HEK293T (cell line): ENCODE results near the gene MED10.

Experiments
- ARNT ChIP-seq: fragments of 450-650 bp; IDR thresholded peaks from 2 replicates; pipeline ENCODE4 v1.6.1; 2017; ENCODE audit warnings: mild to moderate bottlenecking
- BHLHE40 ChIP-seq: fragments of 450-650 bp; IDR thresholded peaks from 2 replicates; pipeline ENCODE4 v1.6.1; 2016; ENCODE audit warnings: mild to moderate bottlenecking, moderate library complexity, borderline replicate concordance
- CTBP1 ChIP-seq: fragments of 450-650 bp; IDR thresholded peaks from 2 replicates; pipeline ENCODE4 v1.6.1; 2016; ENCODE audit warnings: borderline replicate concordance
- ELF4 ChIP-seq: fragments of 450-650 bp; IDR thresholded peaks from 2 replicates; pipeline ENCODE4 v1.6.1; 2017; ENCODE audit warnings: antibody characterized with exemption
- FOXA1 ChIP-seq: fragments of 450-650 bp; IDR thresholded peaks from 2 replicates; pipeline ENCODE4 v1.6.1; 2016; ENCODE audit warnings: mild to moderate bottlenecking
- FOXK2 ChIP-seq: fragments of 450-650 bp; IDR thresholded peaks from 2 replicates; pipeline ENCODE4 v1.6.1; 2016; ENCODE audit warnings: mild to moderate bottlenecking
- FOXM1 ChIP-seq: fragments of 450-650 bp; IDR thresholded peaks from 2 replicates; pipeline ENCODE4 v1.6.1; 2017; ENCODE audit warnings: mild to moderate bottlenecking, borderline replicate concordance
- HDGF ChIP-seq: fragments of 450-650 bp; IDR thresholded peaks from 2 replicates; pipeline ENCODE4 v1.6.1; 2017; ENCODE audit warnings: antibody characterized with exemption, borderline replicate concordance
- NFRKB ChIP-seq: fragments of 450-650 bp; IDR thresholded peaks from 2 replicates; pipeline ENCODE4 v1.6.1; 2016; ENCODE audit warnings: mild to moderate bottlenecking, moderate library complexity
- PKNOX1 ChIP-seq: fragments of 450-650 bp; IDR thresholded peaks from 2 replicates; pipeline ENCODE4 v1.6.1; 2016
- SP1 ChIP-seq: fragments of 450-650 bp; IDR thresholded peaks from 2 replicates; pipeline ENCODE4 v1.6.1; 2017
- SUZ12 ChIP-seq: fragments of 450-650 bp; IDR thresholded peaks from 2 replicates; pipeline ENCODE4 v1.6.1; 2016; ENCODE audit warnings: mild to moderate bottlenecking
- ZNF384 ChIP-seq: fragments of 450-650 bp; IDR thresholded peaks from 2 replicates; pipeline ENCODE4 v1.6.1; 2016

GRCh38 chr5:6343951-6344592, 34.3 kb downstream of the MED10 start:
- TF ChIP-seq FOXA1 (no peak), HDGF (no peak), FOXK2 (no peak), PKNOX1 (no peak), SUZ12 (no peak), FOXM1 (no peak), SP1 (no peak), BHLHE40 (no peak), ELF4 (no peak), ARNT (no peak), NFRKB (no peak), CTBP1 (no peak), ZNF384 (no peak)
